Measurements from ENCODE around the gene IGF2.

DNA sequence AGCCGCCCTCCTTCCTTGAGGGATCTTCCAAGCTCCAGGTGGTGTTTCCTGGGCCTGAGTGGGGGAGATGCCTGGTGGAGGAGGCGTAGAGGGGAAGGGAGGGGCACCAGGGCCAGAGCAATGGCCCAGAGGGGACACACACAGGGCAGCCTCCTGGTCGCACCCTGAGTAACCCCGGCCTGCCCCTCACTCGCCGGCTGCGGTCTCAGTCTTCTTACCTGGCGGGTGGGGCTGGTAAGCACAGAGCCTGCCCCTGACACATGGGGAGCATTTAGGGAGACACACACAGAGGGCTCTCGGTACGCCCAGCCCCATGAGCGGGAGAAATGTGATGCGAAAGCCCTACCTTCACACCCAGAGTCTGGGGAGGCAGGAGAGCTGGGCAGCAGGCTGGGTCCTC lies 23.9 kb downstream of the IGF2 start:
- TF ChIP-seq, protein P1, sequence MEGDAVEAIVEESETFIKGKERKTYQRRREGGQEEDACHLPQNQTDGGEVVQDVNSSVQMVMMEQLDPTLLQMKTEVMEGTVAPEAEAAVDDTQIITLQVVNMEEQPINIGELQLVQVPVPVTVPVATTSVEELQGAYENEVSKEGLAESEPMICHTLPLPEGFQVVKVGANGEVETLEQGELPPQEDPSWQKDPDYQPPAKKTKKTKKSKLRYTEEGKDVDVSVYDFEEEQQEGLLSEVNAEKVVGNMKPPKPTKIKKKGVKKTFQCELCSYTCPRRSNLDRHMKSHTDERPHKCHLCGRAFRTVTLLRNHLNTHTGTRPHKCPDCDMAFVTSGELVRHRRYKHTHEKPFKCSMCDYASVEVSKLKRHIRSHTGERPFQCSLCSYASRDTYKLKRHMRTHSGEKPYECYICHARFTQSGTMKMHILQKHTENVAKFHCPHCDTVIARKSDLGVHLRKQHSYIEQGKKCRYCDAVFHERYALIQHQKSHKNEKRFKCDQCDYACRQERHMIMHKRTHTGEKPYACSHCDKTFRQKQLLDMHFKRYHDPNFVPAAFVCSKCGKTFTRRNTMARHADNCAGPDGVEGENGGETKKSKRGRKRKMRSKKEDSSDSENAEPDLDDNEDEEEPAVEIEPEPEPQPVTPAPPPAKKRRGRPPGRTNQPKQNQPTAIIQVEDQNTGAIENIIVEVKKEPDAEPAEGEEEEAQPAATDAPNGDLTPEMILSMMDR (conservative IDR thresholded peaks at IDR 0.05; ENCODE audit: low read depth, low read length): no peak
- TF ChIP-seq EZH2phosphoT487 (IDR thresholded peaks at IDR 0.05; ENCODE audit: borderline replicate concordance, low read length): no peak

Measured in PC-3 (cell line).